PFSK-1 (cell line): Measurements from ENCODE around the gene MAN1C1.

Source experiments
- FOXP2 ChIP-seq: optimal IDR thresholded peaks from 2 replicates; pipeline ENCODE3; 2011; ENCODE audit warnings: borderline replicate concordance, control low read depth, inconsistent platforms; ENCODE audit not compliant: insufficient read depth; ENCODE audit errors: extremely low read length, extremely low read depth
- POLR2AphosphoS5 ChIP-seq: IDR thresholded peaks from 2 replicates; pipeline ENCODE4 v1.6.1; 2012; ENCODE audit warnings: low read depth, mild to moderate bottlenecking, control low read depth, low read length, moderate library complexity
- REST ChIP-seq, 2 experiments: IDR thresholded peaks; 2 replicates each; pipeline versions ENCODE4 v1.6.1 to v1.8.0; 2011 to 2012; ENCODE audit warnings: low read depth in 2 of 2, low read length in 2 of 2, control low read depth in 1 of 2, inconsistent platforms in 1 of 2, mild to moderate bottlenecking in 1 of 2, moderate library complexity in 1 of 2; ENCODE audit not compliant: insufficient read depth in 1 of 2
- SIN3A ChIP-seq: IDR thresholded peaks from 2 replicates; pipeline ENCODE4 v1.6.1; 2012; ENCODE audit warnings: mild to moderate bottlenecking, low read length, moderate library complexity, borderline replicate concordance; ENCODE audit not compliant: insufficient read depth
- TAF1 ChIP-seq: IDR thresholded peaks from 2 replicates; pipeline ENCODE4 v1.6.1; 2012; ENCODE audit warnings: low read length, control low read depth, borderline replicate concordance; ENCODE audit not compliant: insufficient read depth

MAN1C1 gene

GRCh38 chr1:25593861-25594260 is 22.7 kb upstream of the MAN1C1 start:
- TF ChIP-seq FOXP2 (no peak), SIN3A (no peak), POLR2AphosphoS5 (no peak), TAF1 (no peak), REST (IDR thresholded peaks at IDR 0.05; ENCODE audit: insufficient read depth in 1 of 2, low read depth in 2 of 2, low read length in 2 of 2) (no peak)

- no peak for TF ChIP-seq FOXP2
- no peak for TF ChIP-seq TAF1
- TF ChIP-seq REST (IDR thresholded peaks at IDR 0.05; ENCODE audit: insufficient read depth in 1 of 2, low read depth in 2 of 2, low read length in 2 of 2), result no peak
- no peak for TF ChIP-seq POLR2AphosphoS5
Measured at GRCh38 chr1:25594971-25595370, 21.6 kb upstream of the MAN1C1 start.

GRCh38 chr1:25598879-25599278 is 17.7 kb upstream of the MAN1C1 start:
- TF ChIP-seq FOXP2, result no peak
- TF ChIP-seq REST (IDR thresholded peaks at IDR 0.05; ENCODE audit: insufficient read depth in 1 of 2, low read depth in 2 of 2, low read length in 2 of 2), result no peak
- TF ChIP-seq POLR2AphosphoS5, result no peak
- no peak for TF ChIP-seq TAF1
- TF ChIP-seq SIN3A, result no peak

- TF ChIP-seq FOXP2, result no peak
Measured at GRCh38 chr1:25599969-25600610, 16.5 kb upstream of the MAN1C1 start.

DNA sequence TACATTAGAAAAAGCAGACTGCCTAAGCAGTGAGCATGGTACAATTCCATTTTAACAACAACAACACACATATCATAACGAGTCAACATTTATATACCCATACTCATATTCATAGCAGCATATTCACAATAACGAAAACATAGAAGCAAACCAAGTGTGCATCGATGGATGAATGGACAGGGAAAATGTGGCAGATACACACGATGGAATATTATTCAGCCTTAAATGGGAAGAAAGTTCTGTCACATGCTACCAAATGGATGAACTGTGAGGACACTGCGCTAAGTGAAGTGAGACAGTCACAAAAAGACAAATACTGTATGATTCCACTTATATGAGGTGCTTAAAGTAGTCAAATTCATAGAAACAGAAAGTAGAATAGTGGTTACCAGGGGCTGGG is 9.5 kb upstream of the MAN1C1 start:
- no peak for TF ChIP-seq POLR2AphosphoS5
- no peak for TF ChIP-seq SIN3A
- TF ChIP-seq REST (IDR thresholded peaks at IDR 0.05; ENCODE audit: insufficient read depth in 1 of 2, low read depth in 2 of 2, low read length in 2 of 2), result no peak
- TF ChIP-seq FOXP2, result no peak
- TF ChIP-seq TAF1, result no peak
